Activated CD8-positive, alpha-beta memory T cell treated with anti-CD3 and anti-CD28 coated beads, Interleukin-2, amount 50 U/mL, for 1 hour (primary cell): ENCODE data around the gene METTL23.
"Not testable (repeated sequence)": the region's sequence is repeated elsewhere in the genome, so short reads cannot be mapped to it uniquely, and the experiment has no call there.

ENCODE experiments used
- DNase-seq: peaks from one replicate; pipeline ENCODE4 v3.0.0-alpha.2; 2020; ENCODE audit errors: extremely low read depth

Gene METTL23

DNA sequence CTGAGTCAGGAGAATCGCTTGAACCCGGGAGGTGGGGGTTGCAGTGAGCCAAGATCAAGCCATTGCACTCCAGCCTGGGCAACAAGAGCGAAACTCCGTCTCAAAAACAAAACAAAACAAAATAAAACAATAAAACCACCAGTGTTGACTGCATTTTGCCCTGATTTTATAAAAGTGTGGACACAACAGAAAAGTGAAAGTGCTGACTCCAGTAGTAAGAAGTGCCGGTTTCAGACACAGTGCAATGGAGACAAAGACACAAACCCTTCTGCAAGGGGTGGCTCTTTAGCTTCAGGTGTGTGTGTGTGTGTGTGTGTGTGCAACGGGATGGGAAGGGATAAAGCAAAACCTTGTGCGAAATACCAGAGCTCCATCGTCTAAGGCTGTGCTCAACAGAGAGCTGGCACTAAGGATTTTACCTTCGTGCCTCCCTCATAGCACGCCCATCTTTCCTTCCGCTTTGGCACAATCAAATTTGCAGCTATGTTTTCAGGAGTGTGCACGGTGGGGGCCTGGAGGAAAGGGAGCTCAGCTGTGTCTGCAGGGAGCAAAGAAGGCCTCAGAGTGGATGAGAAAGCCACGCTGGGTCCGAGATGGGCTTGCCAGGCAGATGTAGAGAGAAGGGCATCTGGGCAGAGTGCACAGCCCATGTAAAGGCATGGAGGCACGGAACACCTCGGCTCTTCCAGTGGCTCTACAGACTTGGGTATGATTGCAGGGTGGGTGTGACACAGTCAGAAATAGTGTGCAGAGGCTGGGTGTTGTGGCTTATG is 31.4 kb upstream of the METTL23 start:
- DNase-seq = no peak

DNA sequence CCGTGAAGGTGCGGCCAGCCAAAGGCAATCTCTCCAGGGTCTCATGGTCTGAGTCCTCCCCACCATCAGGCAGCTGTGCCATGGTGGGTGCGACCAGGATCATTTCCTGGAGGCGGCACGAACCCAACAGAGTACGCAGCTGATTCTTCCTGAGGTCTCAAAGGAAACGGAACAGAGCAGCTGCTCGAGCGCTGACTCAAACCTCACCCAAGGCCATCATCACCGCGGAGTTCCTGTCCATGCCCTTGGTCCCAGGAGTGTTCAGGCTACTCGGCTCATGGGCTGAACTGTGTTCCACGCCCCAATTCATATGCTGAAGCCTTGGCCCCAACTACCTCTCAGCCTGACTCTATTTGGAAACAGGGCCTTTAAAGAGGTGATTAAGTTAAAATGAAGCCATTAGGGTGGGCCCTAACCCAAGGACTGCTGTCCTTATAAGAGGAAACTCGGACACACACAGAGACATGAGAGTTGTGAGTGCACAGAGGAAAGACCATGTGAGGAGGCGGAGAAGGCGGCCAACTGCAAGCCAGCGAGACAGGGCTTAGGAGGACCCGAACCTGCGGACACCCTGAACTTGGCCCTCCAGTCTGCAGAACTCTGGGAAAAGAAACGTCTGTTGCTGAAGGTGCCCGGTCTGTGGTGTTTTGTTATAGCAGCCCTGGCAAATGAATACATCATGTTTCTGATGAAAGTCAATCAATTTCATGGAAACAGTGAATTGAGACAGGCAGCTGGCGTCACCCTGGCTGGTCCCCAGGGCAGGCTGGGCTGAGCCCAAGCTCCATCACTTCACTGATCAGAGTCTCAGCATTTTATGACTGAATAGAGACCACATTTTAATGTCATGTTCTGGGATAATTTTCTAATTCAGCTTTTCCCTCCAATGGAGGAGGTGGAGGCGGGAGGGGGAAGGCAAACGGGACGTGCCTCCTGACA is 29.6 kb upstream of the METTL23 start:
- DNase-seq = no peak

DNA sequence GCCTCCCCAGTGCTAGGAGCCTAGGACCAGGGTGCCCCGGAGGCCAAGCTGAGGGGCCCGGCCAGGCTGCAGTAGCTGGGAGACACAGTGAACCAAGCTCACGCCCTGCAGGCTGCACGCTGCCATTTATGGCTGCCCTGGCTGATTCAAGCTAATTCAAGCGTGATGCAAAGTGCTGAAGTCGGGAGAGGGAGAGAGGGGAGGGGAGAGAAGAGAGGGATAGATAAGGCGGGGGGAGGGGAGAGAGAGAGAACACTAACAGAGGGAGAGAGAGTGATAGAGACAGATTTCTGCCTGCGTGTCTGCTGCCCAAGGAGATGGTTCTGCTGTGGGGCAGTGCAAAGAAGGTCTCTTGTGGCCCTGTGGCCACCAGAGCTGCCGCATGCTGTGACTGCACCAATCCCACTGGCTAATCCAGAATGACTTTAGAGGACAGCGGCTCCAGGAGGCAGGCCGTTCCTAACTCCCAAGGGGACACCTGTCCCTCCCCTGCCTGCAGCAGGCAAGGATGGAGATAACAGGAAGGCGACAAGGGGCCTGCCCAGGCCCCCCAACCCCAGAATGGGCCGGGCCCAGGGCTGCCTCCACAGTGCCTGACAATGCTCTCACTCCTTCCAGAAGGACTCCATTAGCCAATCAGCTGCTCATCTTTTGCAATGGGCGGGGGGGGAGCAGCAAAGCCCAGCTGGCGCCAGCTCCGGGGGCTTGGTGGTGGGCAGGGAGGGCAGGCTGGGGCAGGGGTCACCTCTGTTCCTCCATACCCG is 28.8 kb upstream of the METTL23 start:
- DNase-seq = no peak

DNA sequence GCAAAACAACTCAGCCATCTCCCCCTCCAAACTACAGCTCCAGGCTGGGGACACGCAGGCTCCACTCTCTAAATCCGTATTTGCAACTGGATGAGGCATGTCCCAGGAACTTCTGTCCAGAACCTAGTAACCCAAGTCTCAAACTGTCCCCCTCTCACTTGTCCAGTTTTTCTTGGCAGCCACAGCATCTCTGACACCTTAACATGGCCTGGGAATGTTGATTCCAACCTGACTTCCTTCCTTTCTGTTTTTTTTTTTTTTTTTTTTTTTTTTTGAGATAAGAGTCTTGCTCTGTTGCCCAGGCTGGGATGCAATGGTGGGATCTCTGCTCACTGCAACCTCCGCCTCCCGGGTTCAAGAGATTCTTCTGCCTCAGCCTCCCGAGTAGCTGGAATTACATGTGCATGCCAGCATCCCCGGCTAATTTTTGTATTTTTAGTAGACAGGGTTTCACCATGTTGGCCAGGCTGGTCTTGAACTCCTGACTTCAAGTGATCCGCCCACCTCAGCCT is 28.1 kb upstream of the METTL23 start:
- not testable (repeated sequence) for DNase-seq

DNA sequence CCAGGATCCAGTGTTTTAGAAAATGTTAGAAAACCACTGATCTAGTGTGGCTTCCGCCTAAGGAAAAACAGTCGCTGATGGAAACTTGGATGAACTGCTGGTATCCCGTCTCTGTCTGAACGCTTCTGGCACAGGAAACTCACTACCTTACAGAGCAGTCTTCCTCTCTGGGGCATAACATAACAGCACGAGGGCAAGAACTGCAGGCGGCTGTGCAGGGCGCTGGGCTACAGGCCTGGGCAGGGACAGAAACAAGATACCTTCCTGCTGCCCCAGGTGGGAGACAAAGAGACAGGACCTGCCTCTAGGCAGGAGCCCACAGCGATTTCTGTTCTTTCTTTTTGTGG is 26.4 kb upstream of the METTL23 start:
- DNase-seq = no peak

DNA sequence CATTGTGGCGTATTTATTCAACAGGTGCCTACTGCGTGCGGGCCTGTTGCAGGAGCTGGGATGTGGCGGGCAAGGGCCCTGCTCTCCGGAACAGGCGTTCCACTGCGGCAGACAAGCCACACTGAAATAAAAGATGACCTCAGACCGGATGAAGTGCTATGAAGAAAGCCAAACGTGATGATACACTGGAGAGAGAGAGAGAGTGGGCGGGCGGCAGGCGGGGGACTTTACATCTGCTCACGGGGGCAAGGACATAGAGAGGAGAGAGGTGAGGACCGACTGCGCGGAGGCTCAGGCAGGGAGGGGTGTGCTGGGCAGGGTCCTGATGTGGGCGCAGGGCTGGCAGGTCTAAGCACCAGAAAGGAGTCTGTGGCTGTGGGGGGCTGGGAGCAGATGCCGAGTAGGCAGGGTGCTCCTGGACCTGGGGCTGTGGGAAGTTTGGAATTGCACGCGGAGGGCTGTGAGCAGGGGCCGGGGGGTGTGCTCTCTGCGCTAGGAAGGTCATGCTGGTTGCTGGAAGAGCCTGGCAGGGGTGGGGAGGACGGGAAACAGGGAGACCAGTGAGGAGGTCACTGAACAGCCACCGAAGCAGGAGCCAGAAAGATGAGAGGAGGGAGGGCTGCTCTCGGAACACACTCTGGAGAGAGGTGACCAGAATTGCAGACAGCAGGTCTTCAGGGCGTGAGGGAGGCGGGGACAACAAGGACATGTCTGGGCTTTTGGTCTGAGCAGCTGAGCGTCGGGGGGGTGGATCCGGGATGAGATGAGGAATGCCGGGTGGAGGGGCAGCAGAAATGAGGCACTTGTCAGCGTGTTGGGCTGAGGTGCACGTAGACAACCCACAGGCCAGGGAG is 25.8 kb upstream of the METTL23 start:
- DNase-seq = no peak

DNA sequence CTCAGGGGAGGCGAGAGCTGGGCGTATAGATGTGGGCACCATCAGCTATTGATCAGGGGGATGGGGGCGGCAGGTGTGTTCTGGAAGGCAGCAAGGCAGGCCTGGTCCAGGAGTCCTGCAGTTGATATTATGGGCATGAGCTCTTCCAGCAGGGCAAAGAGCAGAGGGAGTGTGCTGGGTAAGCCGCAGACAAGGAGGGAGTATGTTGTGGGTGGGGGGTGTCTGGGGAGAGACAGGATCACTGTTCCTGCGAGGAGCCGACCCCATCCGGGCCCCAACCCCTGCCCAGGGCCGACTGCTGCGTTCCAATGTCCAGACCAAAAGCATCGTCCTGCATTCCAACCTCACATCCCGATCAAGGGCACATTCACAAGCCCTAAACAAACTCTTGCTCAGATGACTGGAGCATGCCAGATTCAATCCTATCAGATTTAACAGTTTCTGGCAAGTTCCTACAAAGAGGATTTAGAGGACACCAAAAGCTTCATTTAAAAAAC is 25.1 kb upstream of the METTL23 start:
- DNase-seq = no peak

DNA sequence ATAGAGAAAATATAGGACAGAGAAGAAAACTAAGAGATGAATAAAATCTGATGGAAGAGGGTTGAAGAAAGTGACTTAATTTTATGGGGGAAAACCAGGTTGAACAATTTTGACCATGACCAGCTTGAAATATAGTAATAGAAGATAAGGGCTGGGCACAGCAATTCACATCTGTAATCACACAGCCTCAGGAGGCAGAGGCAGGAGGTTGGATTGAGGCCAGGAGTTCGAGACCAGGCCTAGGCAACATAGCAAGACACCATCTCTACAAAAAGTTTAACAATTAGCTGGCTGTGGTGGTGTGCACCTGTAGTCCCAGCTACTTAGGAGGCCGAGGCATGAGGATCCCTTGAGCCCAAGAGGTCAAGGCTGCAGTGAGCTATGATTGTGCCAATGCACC is 24.6 kb upstream of the METTL23 start:
- DNase-seq = no peak

DNA sequence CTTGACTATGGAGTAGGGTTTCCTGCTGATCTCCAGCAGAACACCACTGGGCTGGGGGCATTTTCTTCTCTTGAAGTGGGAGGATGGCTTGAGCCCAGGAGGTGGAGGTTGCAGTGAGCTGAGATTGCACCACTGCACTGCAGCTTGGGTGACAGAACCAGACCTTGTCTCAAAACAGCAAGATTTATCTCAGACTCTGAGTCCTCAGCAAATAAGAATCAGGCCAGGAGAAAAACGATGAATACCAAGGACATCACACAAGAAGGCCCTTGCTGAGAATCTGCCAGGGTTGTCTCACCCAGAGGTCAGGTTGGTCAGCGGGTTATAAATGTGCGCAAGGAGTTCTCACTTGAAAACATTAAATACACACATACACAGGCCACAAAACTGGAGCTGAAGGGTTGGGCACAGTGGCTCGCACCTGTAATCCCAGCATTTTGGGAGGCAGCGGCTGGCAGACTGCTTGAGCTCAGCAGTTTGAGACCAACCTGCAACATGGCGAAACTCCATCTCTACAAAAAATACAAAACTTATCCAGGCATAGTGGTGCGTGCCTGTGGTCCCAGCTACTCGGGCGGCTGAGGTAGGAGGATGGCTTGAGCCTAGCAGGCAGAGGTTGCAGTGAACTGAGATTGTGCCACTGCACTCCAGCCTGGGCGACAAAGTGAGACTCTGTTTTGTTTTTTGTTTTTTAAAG is 23.6 kb upstream of the METTL23 start:
- DNase-seq = no peak

DNA sequence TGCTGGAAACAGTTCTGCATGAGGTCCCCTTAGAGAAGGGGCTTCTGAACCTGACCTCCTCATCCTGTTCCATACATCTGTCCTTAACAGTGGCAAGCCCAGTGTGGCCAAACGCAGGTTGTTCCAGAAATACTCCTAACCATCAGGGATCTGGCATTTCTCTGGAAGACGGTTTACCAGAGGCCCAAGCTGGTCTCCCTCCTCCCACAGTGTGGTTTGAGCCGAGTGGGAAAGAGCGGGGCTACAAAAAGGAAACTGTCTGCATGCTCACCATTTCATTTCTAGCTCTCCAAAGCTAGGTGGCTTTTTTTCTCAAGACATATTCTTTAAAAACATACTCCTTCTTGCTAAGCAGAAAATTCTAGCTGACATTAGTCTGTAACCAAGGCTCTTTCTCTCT is 21.8 kb upstream of the METTL23 start:
- DNase-seq = no peak

DNA sequence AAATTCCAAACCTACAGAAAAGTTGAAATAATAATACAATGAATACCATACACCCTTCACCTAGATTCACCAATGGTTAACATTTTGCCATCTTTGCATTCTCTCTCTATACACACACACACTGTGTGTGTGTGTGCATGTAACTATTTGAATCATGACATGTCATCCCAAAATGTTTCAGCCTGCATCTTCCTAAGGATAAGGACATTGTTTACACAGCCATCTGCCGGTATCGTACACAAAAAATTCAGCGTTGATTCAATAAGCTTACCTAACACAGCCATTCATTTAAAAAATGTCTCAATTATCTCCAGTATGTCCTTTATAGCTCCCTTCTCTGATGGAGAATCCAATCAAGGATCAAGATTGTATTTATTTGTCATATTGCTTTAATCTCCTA is 19.8 kb upstream of the METTL23 start:
- DNase-seq = no peak

DNA sequence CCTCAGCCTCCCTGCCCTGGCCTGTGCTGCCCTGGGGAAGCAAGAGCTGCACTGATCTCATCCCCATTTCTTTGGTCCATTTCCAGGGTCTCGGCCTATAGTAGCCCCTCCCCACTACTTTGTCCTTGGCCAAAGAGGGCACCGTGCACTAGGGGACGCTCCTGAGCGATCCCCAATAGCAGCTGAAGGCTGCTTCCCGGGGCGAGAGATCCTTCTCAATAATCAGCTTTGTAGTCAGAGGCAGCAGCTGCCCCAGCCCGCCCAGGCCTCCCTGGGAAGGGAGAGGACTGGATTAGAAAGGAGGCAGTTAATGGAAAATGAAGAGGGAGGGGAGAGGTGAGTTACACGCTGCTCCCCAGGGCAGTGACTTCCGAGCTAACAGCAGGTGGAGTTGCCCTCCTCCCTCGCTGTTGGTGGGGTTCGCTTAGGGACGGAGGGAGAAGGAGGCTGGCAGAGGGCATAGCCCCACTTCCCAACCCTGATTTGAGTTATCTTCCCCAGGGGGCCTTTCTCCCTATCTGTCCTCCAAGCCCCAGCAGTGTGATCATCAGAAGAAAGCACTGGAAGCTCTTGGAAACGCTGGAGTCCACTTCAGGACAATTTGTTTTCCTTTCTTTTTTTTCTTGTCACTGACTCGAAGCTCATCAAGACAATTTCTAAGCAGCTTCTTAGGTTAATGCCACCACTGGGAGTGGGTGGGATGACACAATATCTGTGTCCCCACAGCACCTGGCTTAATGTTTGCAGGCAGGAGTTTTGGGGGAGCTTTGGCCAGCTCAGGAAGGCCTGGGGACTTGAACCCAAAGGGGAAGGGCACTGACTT is 18.4 kb upstream of the METTL23 start:
- DNase-seq = no peak

DNA sequence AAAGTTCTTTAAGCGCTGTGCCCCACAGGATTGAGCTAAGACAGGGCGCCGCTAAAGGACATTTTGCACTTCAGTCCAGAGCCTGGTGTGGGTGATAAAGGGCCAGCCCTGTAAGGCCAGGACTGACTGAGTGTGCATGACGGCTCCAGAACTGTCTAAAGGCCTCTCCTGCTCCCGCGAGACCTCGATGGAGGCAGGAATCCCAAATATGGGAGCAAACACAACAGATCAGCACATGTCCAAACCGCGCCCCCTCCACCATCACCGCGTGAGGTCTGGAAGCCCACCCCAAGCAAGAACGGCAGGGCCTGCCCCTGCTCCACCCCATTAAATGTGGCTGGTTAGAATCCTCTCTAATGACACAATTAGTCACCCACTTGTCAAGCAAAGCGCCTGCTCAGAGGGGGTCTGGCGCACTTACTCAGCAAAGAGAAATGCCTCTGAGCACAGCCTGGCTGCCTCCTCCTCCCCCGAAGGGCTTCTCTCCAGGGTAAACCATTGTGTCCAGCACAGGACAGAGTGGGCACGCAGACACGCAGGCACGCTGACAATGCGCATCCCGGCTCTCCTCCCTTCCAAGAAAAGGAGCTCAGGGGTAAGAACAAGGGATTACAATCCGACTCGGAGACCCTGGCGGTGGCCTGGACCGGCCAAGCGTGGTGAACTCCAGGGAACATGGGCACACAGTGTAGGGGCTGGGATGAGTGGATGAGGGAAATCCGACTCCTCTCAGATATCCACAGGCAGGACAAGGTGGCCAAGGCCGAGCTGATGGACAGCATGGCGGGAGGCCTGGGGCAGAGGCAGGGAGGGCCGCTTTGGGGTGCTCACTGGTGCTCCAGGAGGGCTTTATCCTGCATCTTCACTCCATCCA is 17.3 kb upstream of the METTL23 start:
- no peak for DNase-seq

DNA sequence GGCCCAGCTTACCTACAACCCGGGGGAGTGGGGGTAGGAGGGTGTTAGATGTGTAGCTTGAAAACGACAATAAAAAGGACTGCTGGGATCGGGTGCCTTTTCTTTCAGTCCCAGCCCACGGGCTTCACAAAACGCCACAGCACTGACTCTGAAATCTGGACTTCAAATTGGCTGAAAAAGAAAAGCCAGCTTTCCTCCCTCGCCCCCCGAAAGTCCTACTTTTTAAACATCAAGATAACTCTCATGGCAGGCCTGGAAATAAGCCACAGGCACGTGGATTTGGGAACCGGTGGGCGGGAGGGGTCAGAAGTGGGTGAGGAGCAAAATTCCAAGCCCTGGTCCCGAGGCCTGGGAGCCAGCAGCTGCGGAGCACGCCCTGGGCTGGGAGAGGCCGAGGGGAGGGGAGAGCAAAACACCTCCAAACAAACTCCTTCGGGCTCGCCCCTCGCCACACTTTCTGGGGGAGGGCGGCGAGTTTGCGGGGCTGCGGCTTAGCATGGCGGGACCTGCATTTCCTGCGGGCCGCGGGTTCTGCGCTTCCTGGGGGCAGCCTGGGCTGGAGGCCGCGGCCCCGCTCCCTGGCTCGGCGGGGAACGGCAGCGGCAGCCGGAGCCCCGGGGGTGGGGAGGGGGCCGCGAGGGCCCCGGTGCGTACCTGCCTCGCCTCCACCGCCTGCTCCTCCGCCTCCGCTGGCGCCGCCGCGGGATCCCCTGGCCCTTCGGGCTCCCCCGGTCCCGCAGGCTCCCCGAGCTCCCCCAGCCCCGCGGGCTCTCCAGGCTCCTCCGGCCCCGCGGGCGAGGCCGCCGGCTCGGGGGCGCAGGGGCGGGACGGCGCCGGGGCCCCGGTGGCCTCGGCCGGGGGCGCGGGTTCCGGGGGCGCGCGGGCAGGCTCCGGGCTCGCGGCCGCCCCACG is 16.4 kb upstream of the METTL23 start:
- DNase-seq = not testable (repeated sequence)

DNA sequence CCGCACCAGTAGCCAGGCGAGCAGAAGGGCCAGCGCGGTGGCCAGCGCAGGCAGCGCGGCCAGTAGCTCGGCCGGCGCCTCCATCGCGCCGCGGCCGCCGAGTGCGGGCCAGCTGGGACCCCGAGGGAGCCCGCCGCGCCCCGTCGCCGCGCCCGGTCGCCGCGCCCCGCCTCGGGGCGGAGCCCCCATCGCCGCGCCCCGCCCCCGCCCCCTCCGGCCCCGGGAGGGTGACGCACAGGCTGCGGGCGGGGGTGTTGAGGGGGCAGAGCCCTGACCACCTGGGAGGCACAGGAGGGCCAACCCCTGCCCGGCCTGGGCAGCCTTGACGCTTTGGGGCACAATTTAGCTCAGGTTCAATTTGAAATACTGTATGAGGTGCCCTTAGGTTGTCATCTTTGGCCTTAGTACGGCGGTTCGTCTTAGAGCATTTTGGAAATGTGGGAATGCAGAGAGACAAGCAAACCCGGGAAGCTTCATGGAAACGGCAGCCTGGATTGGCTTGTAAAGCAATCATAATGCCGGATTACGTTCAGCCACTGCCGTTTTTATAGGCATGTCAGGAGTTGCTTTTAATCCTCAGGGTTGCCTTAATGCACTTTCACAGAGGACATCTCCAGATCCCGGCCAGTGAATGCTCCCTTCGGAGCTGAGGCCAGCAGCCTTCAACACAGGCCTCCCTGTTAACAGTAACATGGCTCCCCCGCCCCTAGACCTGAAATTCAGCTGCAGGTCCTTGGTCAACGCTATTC is 15.6 kb upstream of the METTL23 start, which contains the start of gene MXRA7:
MXRA7 (minus strand) TSS at position 103 of the 749 bp plus-strand sequence; CDS start at position 84, 19 bp downstream.
- no peak for DNase-seq

DNA sequence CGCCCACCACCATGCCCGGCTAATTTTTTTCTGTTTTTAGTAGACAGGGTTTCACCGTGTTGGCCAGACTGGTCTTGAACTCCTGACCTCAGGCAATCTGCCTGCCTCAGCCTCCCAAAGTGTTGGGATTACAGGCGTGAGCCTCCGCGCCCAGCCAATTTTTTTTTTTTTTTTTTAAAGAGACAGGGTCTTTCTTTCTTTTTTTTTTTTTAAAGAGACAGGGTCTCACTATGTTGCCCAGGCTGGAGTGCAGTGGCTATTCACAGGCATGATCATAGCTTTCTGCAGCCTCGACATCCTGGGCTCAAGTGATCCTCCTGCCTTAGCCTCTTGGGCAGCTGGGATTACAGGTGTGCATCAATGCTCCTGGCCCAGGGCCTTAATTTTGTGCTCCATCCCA is 14.3 kb upstream of the METTL23 start:
- DNase-seq = not testable (repeated sequence)
